ENCODE measurements around the gene PRPF18.
A peak's percentile ranks its signal among the peaks of the same experiment; 100 is the strongest.

The PRPF18 gene

GRCh38 chr10:13637303-13637856 lies 50.6 kb downstream of the PRPF18 start:
- no peak for DNase-seq

DNA sequence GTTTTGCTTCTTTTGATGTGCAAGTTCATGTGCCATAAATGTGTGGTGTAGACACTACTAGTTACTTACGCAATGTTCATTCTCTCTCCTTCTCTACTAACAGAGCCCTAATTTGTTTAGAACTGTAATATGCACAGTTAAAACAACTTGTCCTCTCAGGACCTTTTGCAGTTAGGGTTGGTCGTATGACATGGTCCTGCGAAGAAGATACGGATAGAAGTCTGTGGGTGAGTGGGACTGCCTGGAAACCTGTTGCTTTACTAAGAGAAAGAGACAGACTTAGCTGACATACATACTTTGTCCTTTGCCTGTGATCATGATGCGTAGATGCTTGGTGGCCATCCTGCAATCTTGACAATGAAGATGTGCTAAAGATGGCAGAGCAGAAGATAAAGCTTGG lies 51.1 kb downstream of the PRPF18 start:
- DNase-seq, result no peak

DNA sequence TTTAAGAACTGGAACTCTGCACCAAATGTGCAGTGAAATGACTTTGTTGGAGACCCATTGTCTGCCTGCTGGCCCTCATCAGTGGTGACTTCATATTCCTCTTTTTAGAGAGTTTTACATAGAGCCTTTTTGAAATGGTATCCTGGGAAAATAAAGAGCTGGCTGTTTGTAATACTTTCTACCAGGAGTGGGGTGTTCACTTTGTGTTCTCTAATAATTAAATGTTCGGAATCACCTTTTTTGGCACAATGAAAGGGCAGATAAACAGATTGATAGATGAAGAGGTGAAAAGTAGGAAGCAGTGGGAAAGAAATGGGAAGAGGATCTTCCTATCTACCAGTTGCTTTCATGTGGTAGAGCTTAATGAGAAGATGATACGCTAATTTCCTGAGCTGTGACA lies 55.5 kb downstream of the PRPF18 start:
- no peak for DNase-seq

DNA sequence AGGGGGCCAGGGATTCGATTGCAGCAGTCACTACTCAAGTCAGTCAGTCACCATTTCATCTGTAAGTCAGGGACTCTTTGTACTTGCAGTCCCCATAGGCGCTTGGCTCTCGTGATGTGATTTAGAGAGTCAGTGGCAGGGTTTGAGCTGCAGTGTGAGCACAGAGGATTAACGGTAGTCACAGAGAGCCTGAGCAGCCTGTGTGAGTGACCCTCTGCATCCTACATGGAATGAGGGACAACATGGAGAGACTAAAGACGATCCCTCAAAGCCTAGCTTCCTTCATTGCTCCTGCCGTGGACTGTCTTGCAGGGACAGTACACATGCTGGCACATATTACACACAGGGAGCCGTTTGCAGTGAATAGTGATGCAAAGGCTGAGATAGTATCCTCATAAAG lies 56.3 kb downstream of the PRPF18 start:
- DNase-seq, result no peak

GRCh38 chr10:13644866-13645265 lies 58.1 kb downstream of the PRPF18 start:
- no peak for DNase-seq

DNA sequence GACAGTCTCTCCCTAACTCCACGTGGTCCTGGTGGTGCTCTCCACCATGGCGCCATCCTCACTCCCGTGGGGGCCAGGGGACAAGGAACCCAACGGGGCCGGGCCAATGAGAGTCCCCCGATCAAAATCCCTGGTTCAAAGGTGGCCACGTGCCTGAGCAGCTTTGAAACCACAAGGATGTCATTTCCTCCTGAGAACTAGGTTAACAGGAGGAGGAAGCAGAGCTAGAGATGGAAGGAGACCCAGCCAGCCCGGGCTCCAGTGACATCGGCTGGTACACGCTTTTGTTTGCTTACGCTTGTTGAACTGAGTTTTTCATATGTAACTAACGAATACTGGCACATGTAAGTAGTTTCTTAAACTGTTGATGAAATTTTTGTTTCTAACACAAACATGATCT lies 61.7 kb downstream of the PRPF18 start:
- no peak for DNase-seq

GRCh38 chr10:13649844-13650520 lies 63.2 kb downstream of the PRPF18 start:
- no peak for DNase-seq

- no peak for DNase-seq
Observed at GRCh38 chr10:13650961-13651360, 64.2 kb downstream of the PRPF18 start.

DNA sequence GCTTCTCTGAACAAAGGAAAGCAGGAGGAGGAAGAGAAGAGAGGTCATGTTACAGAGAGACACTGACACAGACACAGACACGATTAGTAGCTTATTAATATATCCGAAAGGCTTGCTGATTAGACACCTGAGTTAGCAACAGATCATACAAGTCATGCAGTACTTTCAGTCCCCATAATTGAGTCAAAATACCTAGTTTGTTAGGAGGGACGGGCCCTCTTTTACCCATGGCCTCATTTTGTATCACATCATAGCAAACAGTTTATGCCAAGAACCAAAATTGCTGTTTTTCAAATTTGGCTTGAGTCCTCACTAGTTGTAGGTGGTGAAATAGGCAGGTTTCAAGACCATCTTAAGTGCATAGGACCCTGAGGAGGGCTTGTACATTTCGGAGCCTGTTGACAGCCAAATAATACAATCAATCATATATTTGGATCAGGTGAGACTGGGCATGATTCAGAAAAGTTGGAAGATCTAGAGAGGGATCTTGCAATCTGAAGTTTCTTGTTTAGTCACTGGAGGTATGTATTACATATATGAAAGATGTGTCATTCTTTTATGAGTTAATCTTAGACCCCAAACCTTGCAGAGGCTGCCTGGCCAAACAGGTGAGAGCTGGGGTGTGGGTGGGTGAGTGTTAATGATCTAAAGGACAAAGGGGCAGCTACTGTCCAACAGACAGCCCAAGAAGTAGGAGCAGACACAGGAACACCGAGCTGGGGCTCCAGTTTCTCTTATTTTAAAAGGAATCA lies 65.4 kb downstream of the PRPF18 start:
- DNase-seq, result no peak

- no peak for DNase-seq
Observed at GRCh38 chr10:13652860-13653259, 66.1 kb downstream of the PRPF18 start.

GRCh38 chr10:13654118-13654830 lies 67.5 kb downstream of the PRPF18 start:
- peak in 4 of 56 donors; percentile 18 to 61 (median 40) for DNase-seq

DNA sequence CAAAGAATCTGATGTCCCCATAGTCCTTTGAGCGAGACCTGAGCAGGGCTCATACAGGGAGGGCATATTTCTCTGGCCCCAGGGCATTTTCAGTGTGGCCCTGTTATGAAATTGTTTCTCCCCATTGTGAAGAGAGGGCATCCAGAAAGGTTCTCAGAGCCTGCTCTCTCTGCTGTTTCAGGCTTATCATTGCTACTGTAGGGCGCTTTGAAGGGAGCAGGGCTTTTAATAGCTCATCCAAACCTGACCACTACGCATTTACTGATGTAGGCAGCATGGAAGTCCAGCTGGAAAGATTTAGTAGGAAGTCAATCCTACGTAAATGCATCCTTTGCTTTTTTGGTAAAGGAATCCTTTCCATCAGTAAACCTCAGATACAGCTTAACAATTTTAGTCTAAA lies 68.1 kb downstream of the PRPF18 start:
- DNase-seq, result no peak

- no peak for DNase-seq
Observed at GRCh38 chr10:13656337-13657100, 69.8 kb downstream of the PRPF18 start.

DNA sequence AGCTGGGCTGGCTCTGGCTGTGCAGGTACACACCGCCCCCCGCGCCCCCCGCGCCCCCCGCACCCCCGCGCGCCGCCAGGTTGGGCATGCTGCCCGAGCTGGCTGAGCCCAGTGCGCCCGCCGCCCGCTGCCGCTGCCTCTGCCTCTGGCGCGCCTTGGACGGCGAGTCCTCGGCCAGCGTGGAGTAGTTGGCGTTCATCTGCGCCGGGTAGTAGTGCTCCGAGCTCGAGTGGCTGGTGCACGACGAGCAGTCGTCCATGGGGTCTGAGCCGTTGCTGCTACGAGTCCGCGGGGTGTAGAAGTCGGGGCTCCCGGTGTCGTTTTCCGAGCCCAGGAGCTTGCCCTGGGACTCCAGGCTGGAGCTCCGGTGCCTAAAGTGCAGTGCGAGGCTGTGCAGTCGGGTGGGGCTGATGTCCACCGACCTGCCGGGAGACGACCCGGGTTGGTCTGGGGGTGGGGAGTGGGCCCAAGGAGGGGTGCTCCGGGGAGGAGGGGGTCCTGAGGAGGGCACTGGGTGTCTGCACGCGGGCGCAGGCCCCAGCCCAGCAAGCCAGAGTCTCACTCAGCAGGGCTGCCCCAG lies 70.4 kb downstream of the PRPF18 start:
- DNase-seq, result no peak

DNA sequence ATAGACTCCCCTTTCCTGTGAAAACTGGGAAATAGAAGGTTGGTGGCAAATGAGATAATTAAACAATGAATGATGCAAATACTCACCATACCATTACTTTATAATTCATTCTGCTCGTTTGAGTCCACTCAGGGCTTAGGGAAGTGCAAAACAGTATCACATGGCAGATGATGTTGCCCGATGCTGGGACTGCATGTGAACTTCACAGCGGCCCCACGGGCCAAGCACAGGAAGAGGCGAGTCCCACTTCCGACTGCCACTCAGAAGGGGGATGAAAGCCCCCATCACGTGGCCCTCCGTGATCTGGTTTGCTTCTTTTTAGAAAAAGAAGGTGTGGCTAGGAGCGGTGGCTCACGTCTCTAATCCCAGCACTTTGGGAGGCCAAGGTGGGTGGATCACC lies 71.5 kb downstream of the PRPF18 start:
- peak in 3 of 56 donors; percentile 6 to 23 (median 19) for DNase-seq

DNA sequence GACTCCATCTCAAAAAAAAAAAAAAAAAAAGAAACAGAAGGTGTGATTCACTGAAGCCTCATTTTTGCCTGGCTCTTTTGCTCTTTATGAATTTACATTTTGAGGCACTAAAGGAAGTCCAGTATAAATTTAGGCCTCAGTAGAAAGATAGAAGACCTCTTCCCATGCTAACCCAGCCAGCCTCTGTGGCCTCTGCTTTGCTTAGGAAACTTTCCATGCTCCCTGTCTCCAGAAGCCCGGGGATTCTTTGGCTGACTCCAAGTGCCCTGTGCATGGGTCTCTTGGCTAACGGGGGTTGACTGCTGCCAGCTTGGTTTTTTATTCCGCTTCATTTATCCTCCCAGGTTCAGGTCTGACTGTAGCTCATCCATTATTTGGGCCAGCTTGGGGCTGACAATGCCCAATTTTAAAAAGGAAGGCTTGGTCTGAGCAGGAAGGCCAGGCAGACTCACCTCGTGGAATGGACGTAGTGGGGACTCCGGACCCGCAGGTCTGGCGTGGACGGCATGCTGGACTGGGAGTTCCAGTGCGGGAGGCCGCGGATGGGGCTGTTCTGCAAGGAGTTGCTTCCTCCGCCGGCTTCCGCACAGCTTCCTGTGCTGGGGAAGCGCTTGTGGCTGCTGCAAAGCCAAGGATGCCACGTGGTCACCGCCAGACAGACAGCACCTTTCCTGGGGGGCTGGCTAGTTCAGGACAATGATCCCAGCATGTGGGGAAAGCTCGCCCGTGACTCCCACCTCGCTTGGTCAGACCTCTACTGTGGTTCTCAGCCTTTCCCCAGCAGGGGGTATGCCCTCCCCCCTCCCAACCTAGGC lies 72.3 kb downstream of the PRPF18 start:
- DNase-seq, result peak in 36 of 56 donors; percentile 4 to 50 (median 24)

DNA sequence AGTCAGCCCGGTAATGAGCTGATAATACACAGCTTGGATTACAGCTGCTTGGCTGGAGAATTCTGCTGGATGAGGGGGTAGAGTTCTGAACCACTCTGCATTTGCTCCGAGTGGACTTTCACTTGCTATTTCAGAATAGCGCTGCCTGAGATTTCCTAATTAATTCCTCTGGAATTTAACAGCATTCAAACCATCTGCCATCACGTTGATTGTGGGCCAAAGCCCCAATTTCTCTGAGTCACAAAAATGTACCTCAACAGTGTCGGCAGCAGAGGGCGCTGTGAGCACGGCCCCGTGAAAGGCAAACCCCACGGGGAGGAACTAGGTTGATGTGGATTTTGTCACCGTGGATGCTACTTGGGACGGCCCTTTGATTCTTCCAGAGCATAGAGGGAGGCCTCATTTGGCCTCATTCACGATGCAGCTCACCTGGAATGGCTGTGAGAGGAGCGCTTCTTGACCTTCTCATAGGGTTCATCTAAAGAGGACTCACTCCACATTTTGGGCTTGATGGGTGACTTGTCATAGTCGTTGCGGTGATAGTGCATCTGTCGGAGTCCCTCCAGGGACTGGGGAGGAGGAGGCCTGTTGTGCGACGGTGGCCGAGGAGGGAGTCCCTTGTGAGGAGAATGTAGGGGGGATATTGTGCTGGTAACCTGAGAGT lies 73.3 kb downstream of the PRPF18 start:
- DNase-seq, result peak in 48 of 56 donors; percentile 8 to 84 (median 49)

- DNase-seq, result no peak
Observed at GRCh38 chr10:13660551-13660920, 73.8 kb downstream of the PRPF18 start.

DNA sequence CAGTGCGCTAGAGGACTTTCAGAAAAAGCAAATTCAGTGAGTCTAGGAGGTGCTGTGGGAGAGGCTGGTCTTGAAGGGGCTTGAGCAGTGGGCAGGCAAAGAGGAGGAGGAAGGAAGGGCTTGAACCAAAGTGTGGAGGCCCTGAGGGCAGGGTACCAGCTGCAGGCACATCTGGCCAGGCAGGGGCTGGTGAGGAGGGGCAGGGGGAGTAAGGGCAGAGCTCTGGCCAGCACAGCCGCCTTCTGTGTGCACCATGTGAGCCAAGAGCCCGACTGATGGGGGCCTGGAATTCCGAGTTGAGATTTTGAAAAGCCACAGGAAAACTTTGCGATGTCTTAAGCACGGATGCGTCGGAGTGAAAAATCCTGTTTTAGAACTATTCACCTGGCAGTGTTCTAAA lies 74.5 kb downstream of the PRPF18 start:
- peak in 1 of 56 donors; percentile 9 for DNase-seq

Data from nucleus accumbens (tissue), 56 donors.